NCI-H69 (cell line): ENCODE results near the gene TSGA10IP.

Experiments
- DNase-seq: peaks from one replicate; lab custom pipeline; 2025; lab: John Stamatoyannopoulos, UW

Gene TSGA10IP

DNA sequence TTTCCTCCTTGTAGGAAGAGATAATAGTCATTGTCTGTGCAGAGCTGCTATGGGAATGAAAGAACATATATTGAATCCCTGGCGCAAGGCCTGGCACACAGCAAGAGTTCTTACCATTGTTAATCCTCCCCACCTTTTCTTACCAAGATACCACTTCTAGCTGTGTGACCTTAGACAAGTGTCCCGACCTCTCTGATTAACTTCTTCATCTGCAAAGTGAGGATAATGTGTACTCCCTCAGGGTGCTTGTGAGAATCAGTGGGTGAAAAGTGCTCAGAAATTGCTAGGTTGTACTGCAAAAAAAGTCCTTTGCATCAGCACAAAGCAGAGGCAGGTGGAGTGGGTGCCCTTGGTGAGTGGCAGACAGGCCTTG lies 62.8 kb downstream of the TSGA10IP start:
- no peak for DNase-seq

- peak; percentile 41 for DNase-seq
Observed at GRCh38 chr11:66008468-66009101, 63.3 kb downstream of the TSGA10IP start.
